Muscle of leg (tissue), 11 donors: ENCODE results near the gene FHIT. TPM values are rescaled to one million over a fixed set of nuclear protein-coding genes. Genes with fewer than 3 reads are reported as not detected.
"Not testable (repeated sequence)": the region's sequence is repeated elsewhere in the genome, so short reads cannot be mapped to it uniquely, and the experiment has no call there.

Source experiments
- DNase-seq: peaks from one replicate; pipeline ENCODE4 v3.0.0; 2013
- H3K27ac ChIP-seq: one replicate; pipeline ENCODE4 v1.5.1; 2013; ENCODE audit warnings: mild to moderate bottlenecking, low read length, control low read depth
- H3K27me3 ChIP-seq: one replicate; pipeline ENCODE4 v1.6.1; 2013; ENCODE audit warnings: low read length; ENCODE audit not compliant: control insufficient read depth, insufficient read depth
- H3K36me3 ChIP-seq: one replicate; pipeline ENCODE4 v1.6.1; 2013; ENCODE audit warnings: low read length; ENCODE audit not compliant: control insufficient read depth, insufficient read depth
- H3K4me1 ChIP-seq: one replicate; pipeline ENCODE4 v1.6.1; 2013; ENCODE audit warnings: low read length; ENCODE audit not compliant: control insufficient read depth, insufficient read depth
- H3K4me3 ChIP-seq: one replicate; pipeline ENCODE4 v1.5.1; 2013; ENCODE audit warnings: low read length, control low read depth
- H3K9me3 ChIP-seq: replicated peaks from 2 replicates; pipeline ENCODE4 v1.6.1; 2013; ENCODE audit warnings: low read depth, low read length; ENCODE audit not compliant: control insufficient read depth
- WGBS: methylation state at CpG from one replicate; pipeline ENCODE4 v1.1.5; 2013; ENCODE audit warnings: missing lambda C conversion rate; ENCODE audit not compliant: insufficient coverage; 5-methylcytosine and 5-hydroxymethylcytosine counted together
- polyA plus RNA-seq, 8 donors: library from polyadenylated mRNA; unstranded; fragments of 120-200 nt; gene quantifications; one replicate each; pipeline versions ENCODE4 v1.2.1 to v1.2.3, GENCODE V29; 2013; ENCODE audit warnings: inconsistent platforms in 1 of 8, low replicate concordance in 1 of 8; ENCODE audit not compliant: insufficient read length in 8 of 8, insufficient read depth in 1 of 8
- total RNA-seq: library from RNA; stranded (reverse); fragments of 120-200 nt; gene quantifications from one replicate; pipeline ENCODE4 v1.2.4, GENCODE V29; 2013

Gene FHIT
- total and polyA plus RNA-seq, 9 donors: 4.1 to 8.0 (median 5.3) TPM

GRCh38 chr3:60675424-60675823, 575.8 kb downstream of the FHIT start:
- no CpG with 5 or more reads among the region's 2 CpGs for WGBS
- Histone ChIP-seq H3K27ac (no peak overlapping the region), H3K27me3 (no peaks in the 10 kb centered on the region), H3K4me1 (no peaks in the 10 kb centered on the region), H3K4me3 (no peak overlapping the region), H3K9me3 (no peaks in the 10 kb centered on the region), H3K36me3 (no peaks in the 10 kb centered on the region)
- DNase-seq: no peak

DNA sequence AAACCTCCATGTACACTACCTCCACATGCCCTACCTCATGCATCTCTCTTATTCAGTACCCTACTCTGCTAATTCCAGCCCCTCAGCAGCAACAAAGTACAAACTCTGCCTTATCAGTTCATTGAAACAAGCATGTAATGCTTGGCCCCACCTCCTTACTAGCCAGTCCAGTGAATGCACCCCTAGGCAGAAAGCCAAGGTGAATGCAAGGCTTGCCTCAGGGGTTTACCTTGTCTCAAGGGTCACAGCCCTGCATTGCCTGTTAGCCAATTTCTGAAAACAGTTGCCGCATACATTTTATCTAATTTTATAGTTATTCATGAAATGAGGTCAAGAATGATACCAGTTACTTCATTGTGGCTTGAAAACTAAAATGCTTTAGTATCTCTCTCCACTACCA, 576.4 kb downstream of the FHIT start:
- no CpG with 5 or more reads among the region's 1 CpG for WGBS
- DNase-seq: no peak

DNA sequence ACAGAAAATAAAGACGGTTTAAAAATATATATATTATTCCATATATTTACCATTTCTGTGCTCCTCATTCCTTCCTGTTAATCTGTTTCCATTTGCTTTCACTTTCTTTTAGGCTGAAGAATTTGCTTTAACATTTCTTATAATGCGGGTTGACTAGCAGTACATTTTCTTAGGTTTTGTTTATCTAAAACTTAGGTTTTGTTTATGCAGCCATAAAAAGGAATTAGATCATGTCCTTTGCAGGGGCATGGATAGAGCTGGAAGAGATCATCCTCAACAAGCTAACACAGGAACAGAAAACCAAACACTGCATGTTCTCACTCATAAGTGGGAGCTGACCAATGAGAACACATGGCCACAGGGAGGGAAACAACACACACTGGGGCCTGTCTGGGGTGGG, 578.1 kb downstream of the FHIT start:
- no peaks in the 10 kb centered on the region for H3K36me3 ChIP-seq
- no peaks in the 10 kb centered on the region for H3K9me3 ChIP-seq
- no peaks in the 10 kb centered on the region for H3K27me3 ChIP-seq
- DNase-seq: no peak
- H3K4me1 ChIP-seq: no peaks in the 10 kb centered on the region
- WGBS: no CpG with 5 or more reads among the region's 2 CpGs
- no peak overlapping the region for H3K4me3 ChIP-seq
- no peak overlapping the region for H3K27ac ChIP-seq

More for the DNA sequence above, 576.4 kb downstream of the FHIT start:
- H3K9me3 ChIP-seq: no peaks in the 10 kb centered on the region
- H3K36me3 ChIP-seq: no peaks in the 10 kb centered on the region
- H3K4me1 ChIP-seq: no peaks in the 10 kb centered on the region
- H3K27ac ChIP-seq: no peak overlapping the region
- no peak overlapping the region for H3K4me3 ChIP-seq
- H3K27me3 ChIP-seq: no peaks in the 10 kb centered on the region

- H3K27me3 ChIP-seq, DNase-seq: not testable (repeated sequence)
- no CpG with 5 or more reads among the region's 5 CpGs for WGBS
These were observed 578.9 kb downstream of the FHIT start for GRCh38 chr3:60672337-60672736.

DNA sequence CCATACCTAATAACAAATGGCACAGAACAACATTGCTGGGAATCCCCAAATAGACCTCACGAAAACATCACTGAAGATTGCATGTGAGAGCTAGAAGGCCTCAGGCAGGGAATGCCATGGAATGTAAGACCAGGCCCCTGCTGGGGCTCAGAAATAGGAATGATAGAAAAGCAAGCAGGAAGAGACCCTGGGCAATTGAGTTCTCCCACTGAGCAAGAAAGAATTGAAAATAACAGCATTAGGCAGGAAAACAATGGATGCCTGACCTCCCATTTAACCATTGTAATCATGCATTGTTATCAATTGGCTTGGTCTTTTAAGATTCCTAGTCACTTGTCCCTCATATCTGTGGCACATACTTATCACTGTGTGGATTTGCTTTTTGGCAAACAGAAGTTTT, 581.6 kb downstream of the FHIT start:
- Histone ChIP-seq H3K4me3 (no peak overlapping the region), H3K27me3 (no peaks in the 10 kb centered on the region), H3K27ac (no peak overlapping the region), H3K4me1 (no peaks in the 10 kb centered on the region), H3K9me3 (no peaks in the 10 kb centered on the region), H3K36me3 (no peaks in the 10 kb centered on the region)
- no peak for DNase-seq
- WGBS: 100% methylated on average over 1 of the region's 1 CpG

More at GRCh38 chr3:60672337-60672736, 578.9 kb downstream of the FHIT start:
- not testable (repeated sequence) for H3K9me3 ChIP-seq, H3K4me1 ChIP-seq, H3K4me3 ChIP-seq, H3K27ac ChIP-seq, H3K36me3 ChIP-seq

DNA sequence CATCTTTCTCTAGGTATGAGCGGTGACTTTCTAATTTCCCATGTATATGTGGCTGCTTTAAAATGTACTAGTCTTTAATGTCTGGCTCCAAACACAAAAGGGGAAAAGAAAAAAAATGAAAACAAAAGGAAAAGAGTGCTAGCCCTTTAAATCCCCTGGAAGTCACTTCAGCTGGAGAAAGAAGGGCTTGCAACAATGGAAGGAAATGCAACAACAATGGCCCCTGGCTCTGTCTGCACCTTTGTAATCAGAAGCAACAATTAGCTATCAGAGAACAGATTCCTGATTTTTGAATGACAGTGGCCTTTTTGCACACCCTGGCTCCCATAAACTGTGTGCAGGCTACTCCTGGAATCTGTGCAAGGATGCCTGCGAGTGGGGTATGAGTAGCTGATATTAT, 591.2 kb downstream of the FHIT start:
- H3K9me3 ChIP-seq: no peaks in the 10 kb centered on the region
- no peak overlapping the region for H3K27ac ChIP-seq
- no peak overlapping the region for H3K4me3 ChIP-seq
- whole genome bisulfite sequencing: no CpG with 5 or more reads among the region's 2 CpGs
- no peaks in the 10 kb centered on the region for H3K36me3 ChIP-seq
- no peak for DNase-seq
- H3K27me3 ChIP-seq: no peaks in the 10 kb centered on the region
- no peaks in the 10 kb centered on the region for H3K4me1 ChIP-seq

GRCh38 chr3:60659098-60659497, 592.2 kb downstream of the FHIT start:
- Histone ChIP-seq H3K27ac (no peak overlapping the region), H3K4me1 (no peaks in the 10 kb centered on the region), H3K36me3 (no peaks in the 10 kb centered on the region), H3K27me3 (no peaks in the 10 kb centered on the region), H3K9me3 (no peaks in the 10 kb centered on the region), H3K4me3 (no peak overlapping the region)
- DNase-seq: no peak
- WGBS: no CpG with 5 or more reads among the region's 1 CpG

DNA sequence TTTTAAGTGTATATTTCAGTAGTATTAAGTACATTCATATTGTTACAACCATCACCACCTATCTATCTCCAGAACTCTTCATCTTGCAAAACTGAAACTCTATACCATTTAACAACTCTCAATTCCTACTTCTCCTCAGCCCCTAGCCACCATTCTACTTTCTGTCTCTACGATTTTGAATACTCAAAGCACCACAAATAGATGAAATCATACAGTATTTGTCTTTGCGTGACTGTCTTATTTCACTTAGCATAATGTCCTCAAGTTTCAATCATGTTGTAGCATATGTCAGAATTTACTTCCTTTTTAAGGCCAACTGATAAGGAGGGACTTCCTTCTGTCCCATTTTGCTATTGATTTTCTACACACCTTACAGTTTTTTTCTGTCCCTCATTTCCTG, 593.3 kb downstream of the FHIT start:
- H3K36me3 ChIP-seq: no peaks in the 10 kb centered on the region
- DNase-seq: no peak

GRCh38 chr3:60652829-60653228, 598.4 kb downstream of the FHIT start:
- no peaks in the 10 kb centered on the region for H3K27me3 ChIP-seq
- H3K4me3 ChIP-seq: no peak overlapping the region
- no peaks in the 10 kb centered on the region for H3K4me1 ChIP-seq
- H3K9me3 ChIP-seq: no peaks in the 10 kb centered on the region
- 78% methylated on average over 1 of the region's 2 CpGs for WGBS
- no peaks in the 10 kb centered on the region for H3K36me3 ChIP-seq
- no peak overlapping the region for H3K27ac ChIP-seq
- DNase-seq: no peak

More for the DNA sequence above, 593.3 kb downstream of the FHIT start:
- Histone ChIP-seq H3K4me1 (no peaks in the 10 kb centered on the region), H3K9me3 (no peaks in the 10 kb centered on the region), H3K4me3 (no peak overlapping the region), H3K27me3 (no peaks in the 10 kb centered on the region), H3K27ac (no peak overlapping the region)
- no CpG with 5 or more reads among the region's 2 CpGs for WGBS

GRCh38 chr3:60651799-60652198, 599.5 kb downstream of the FHIT start:
- Histone ChIP-seq H3K27ac (no peak overlapping the region), H3K4me1 (no peaks in the 10 kb centered on the region), H3K9me3 (no peaks in the 10 kb centered on the region), H3K4me3 (no peak overlapping the region), H3K36me3 (no peaks in the 10 kb centered on the region), H3K27me3 (no peaks in the 10 kb centered on the region)
- no peak for DNase-seq
- 80% methylated on average over 2 of the region's 3 CpGs for WGBS

DNA sequence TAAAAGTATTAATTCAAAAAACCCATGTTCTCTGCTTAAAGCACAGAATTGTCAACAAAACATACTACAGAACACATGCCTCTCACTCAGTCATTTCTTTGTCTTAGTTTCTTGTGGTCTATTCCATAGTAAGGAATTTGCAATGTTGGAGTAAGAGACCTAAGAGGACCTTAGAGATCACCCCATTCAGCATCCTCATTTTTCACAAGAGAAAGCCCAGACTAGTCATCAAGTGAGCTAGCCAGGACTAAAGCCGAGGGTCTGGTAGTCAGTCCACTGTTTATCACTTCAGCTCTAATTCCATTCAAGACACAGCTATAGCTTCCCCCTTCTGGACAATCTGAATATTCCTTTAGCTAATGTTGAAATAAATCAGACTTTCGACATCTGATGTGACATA, 601.1 kb downstream of the FHIT start:
- Histone ChIP-seq H3K4me1 (no peaks in the 10 kb centered on the region), H3K27ac (no peak overlapping the region), H3K36me3 (no peaks in the 10 kb centered on the region), H3K27me3 (no peaks in the 10 kb centered on the region), H3K4me3 (no peak overlapping the region), H3K9me3 (no peaks in the 10 kb centered on the region)
- no peak for DNase-seq
- no CpG with 5 or more reads among the region's 2 CpGs for WGBS
